T-helper 2 cell treated with Interferon-gamma antibody and Interleukin-4, amounts not matched to agents 100 ng/mL and 5 ng/mL, for 36 hours (primary cell): ENCODE data around the gene MAP3K5. TPM values are rescaled to one million over a fixed set of nuclear protein-coding genes. Genes with fewer than 3 reads are reported as not detected.
"Not testable (repeated sequence)": the region's sequence is repeated elsewhere in the genome, so short reads cannot be mapped to it uniquely, and the experiment has no call there.

Source experiments
- intact Hi-C: fragments of 100-400 bp; cut with micrococcal nuclease; formaldehyde crosslinking; loops from one replicate; pipeline ENCODE4 v1.15.1; 2023
- total RNA-seq: library from RNA; stranded (reverse); gene quantifications from 2 replicates; pipeline ENCODE4 v1.2.3, GENCODE V29; 2022

The MAP3K5 gene, protein sequence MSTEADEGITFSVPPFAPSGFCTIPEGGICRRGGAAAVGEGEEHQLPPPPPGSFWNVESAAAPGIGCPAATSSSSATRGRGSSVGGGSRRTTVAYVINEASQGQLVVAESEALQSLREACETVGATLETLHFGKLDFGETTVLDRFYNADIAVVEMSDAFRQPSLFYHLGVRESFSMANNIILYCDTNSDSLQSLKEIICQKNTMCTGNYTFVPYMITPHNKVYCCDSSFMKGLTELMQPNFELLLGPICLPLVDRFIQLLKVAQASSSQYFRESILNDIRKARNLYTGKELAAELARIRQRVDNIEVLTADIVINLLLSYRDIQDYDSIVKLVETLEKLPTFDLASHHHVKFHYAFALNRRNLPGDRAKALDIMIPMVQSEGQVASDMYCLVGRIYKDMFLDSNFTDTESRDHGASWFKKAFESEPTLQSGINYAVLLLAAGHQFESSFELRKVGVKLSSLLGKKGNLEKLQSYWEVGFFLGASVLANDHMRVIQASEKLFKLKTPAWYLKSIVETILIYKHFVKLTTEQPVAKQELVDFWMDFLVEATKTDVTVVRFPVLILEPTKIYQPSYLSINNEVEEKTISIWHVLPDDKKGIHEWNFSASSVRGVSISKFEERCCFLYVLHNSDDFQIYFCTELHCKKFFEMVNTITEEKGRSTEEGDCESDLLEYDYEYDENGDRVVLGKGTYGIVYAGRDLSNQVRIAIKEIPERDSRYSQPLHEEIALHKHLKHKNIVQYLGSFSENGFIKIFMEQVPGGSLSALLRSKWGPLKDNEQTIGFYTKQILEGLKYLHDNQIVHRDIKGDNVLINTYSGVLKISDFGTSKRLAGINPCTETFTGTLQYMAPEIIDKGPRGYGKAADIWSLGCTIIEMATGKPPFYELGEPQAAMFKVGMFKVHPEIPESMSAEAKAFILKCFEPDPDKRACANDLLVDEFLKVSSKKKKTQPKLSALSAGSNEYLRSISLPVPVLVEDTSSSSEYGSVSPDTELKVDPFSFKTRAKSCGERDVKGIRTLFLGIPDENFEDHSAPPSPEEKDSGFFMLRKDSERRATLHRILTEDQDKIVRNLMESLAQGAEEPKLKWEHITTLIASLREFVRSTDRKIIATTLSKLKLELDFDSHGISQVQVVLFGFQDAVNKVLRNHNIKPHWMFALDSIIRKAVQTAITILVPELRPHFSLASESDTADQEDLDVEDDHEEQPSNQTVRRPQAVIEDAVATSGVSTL (N-terminal part only)
- 24.0 and 24.4 TPM in 2 replicates for total RNA-seq

DNA sequence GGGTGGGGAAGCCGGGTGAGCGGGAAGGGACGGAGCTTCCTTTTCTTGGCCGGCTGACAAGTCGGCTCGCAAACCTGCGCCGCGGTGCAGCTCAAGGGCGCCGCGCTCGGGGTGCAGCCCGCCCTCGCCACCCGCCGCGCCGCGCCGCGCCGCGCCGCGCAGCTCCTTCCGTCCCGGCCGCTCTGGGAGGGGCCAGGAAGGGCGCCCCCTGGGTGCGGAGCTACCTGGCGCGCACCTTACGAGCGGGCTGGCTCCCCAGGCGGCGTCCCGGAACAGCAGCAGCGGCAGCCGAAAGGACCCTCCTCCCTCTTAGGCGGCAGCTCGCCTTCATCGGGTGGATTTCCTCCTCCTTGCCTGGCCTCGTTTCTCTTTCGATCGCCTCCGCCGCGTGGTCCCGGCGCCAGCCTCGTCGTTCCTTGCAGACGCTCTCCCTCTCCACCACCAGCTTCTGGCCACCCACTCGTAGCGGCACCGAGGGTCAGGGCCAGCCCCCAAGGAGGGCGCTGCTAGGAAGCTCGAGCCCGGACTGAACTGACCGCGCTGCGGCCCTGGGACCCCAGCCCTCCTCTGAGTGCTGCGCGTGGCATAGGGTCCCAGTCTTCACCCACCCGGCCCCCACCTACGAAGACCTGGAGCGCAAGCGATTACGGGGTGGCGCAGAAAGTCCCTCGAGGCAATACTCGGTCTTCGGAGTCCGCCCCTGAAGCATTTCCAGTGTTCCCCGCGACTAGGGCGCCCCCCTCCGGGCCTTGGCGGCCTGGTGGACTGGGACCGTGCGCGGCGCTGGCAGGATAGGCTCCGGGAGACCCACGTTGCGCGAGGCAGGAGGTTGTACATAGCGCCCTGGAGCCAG lies at the start of gene MAP3K5:
TSS of gene MAP3K5 (minus strand) at position 68 of the 853 bp plus-strand sequence. CDS start 320 bp downstream, outside the sequence.
- intact Hi-C loops = loop anchor here (1.0 to 10.0 kb wide), 8 partner anchors 30 to 508 kb away; partner anchors contain the start of genes BCLAF1, IFNGR1 and PEX7

DNA sequence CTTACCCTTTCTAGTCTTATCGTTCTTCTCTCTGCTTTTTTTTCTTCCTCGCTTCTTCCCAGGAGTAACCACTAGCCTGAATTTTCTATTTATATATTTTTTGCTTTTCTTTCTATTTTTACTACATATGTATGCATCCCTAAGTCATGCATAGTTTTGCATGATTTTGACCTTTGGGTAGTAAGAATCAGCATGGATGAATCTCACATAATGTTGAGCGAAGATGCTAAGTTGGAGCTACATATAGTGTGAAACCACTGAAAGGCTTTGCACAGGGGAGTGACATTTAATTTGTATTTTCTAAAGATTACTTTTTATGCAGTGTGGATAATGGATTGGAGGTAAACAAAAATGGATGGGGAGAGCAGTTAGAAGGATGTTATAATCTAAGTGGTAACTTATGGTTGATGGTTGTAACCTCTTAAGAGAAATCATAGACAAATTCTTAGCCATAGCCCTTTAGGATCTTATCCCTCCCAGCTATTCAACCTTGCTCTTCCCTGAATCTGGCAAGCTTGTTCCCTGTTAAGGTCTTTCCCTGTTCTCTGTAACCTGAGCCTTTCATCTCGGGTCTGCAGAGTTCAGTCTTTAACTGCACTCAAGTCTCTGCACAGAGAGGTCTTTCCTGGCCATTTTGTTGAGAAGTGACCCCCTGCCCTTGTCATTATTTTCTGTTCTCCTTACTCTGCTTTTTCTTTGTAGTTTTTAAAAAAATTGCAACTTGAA lies 48.2 kb upstream of the MAP3K5 start:
- intact Hi-C loops = no loop called here

DNA sequence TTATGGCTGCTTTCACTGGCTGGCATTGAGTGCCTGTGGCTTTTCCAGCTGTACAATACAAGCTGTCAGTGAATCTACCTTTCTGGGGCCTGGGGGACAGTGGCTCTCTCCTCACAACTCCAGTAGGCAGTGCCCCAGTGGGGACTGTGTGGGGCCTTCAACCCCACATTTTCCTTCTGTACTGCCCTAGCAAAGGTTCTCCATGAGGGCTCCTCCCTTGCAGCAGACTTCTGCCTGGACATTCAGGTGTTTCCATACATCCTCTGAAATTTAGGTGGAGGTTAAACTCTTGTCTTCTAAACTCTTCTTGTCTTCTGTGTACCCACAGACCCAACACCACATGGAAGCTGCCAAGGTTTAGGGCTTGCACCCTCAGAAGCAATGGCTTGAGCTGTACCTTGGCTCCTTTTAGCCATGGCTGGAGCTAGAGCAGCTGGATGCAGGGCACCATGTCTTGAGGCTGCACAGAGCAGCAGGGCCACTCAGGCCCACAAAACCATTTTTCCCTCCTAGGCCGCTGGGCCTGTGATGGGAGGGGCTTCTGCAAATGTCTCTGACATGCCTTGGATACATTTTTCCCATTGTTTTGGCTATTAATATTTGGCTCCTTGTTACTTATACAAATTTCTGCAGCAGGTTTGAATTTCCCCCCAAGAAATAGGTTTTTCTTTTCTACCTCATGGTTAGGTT lies 39.7 kb upstream of the MAP3K5 start:
- intact Hi-C loops = no loop called here

DNA sequence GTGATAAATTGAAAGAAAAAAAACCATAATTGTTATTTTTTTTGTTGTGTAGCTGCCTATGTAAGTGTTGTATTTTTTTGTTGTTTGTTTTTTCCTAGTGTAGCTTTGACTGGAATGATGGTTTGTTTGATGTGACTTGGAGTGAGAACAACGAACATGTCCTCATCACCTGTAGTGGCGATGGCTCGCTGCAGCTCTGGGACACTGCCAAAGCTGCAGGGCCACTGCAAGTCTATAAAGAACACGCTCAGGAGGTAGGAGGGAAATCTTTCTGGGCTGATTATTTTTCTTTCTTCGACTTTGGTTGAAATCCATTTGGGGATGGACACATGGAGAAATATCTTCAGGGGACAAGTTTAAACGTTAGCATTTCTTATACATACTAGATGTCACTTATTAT lies 33.9 kb upstream of the MAP3K5 start:
- intact Hi-C loops = loop anchor here (10.0 kb wide), 1 partner anchor 389 kb away; the partner anchor contains the start of gene IFNGR1

DNA sequence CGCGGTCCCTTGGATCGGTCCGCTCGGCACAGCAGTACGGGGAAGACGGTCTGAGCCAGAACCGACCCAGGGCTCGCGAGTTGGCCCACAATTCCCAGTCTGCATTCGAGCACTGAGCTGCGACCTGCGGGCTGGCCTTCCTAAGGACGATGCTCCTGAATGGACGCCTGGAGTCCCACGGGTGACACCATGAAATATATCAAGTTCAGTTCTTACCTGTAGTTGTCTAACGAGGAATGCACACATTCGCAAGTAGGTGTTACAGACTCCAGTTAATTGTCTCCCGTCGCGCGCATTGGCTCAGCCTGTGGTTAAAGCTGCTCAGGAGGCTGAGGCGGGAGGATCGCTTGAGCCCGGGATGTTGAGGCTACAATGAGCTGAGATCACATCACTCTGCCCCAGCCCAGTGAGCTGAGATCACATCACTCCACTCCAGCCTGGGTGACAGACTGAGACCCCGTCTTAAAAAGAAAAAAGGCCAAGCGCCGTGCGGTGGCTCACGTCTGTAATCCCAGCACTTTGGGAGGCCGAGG lies 30.9 kb upstream of the MAP3K5 start:
- intact Hi-C loops = loop anchor here (2.0 to 10.0 kb wide), 2 partner anchors 392 to 534 kb away; partner anchors contain the start of genes BCLAF1 and IFNGR1

DNA sequence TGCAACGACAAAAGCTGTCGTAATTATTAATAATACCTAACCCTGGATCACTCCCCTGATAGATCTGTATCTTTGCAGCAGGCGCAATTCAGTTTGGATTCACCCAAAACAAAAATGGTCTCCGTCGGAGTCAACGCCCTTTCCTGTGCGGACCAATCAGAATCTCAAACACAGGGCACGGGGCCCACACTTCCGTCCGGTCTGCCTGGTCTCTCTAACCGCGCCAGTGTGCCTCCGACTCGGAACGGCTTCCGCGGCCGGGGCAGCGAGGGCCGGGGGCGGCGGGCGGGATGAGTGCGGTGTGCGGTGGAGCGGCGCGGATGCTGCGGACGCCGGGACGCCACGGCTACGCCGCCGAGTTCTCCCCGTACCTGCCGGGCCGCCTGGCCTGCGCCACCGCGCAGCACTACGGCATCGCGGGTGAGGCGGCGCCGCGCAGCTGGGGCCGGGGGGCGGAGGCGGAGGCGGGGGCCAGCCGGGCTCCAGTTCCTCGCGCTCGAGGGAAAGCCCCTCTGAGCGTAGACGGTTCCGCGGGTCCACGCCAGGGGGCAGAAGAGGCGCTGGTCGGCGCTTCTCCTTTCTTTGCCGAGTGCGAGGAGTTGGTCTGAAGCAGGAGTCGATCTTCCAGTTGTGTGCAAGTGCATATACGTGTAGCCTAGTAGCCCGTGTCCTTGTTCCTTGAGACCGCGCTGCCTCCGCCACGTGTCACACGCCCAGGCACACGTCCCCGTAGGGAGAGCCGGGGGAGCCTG lies 30.3 kb upstream of the MAP3K5 start, which contains the start of gene PEX7:
TSS of gene PEX7 (plus strand) at position 217 of the 752 bp plus-strand sequence. CDS start at position 291, 74 bp downstream.
- intact Hi-C loops = loop anchor here (1.0 to 10.0 kb wide), 4 partner anchors 29 to 534 kb away; partner anchors contain the start of genes BCLAF1 and IFNGR1

DNA sequence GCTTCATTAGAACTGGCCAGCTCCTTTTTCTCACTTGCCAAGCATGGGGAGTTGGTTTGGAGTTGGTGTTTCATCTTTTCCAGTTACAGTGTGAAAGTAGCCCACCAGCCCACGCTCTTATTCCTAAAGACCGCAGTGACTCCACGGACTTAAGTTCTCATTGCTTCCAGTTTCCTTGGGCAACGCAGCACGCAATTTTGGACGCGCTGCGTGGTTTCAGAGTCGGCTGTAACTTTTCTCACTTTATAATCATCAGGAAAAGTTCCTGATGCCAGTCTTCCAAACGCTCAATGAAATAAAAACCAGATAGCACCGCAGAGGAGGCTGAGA lies 29.7 kb upstream of the MAP3K5 start:
- intact Hi-C loops = loop anchor here (1.0 to 10.0 kb wide), 4 partner anchors 29 to 533 kb away; partner anchors contain the start of genes BCLAF1 and IFNGR1

DNA sequence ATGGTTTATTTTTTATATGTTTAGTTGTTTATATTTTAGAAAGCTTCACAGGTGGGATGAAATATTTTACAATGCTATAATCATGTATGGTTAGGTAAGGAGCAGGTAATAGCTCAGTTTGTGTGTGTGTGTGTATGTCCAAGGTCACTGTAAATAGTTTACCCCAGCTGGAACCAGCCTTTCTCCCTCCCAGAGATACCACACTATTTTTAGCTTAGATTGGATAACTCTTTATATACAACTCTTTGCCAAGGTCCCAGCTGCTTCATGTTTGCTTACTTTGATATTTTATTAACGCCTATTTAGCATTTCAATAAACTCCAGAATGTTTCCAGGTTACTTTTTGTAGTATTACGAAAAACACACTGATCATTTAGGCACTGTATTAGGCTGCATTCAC lies 28.3 kb upstream of the MAP3K5 start:
- intact Hi-C loops = loop anchor here (10.0 kb wide), 1 partner anchor 394 kb away; the partner anchor contains the start of gene IFNGR1

DNA sequence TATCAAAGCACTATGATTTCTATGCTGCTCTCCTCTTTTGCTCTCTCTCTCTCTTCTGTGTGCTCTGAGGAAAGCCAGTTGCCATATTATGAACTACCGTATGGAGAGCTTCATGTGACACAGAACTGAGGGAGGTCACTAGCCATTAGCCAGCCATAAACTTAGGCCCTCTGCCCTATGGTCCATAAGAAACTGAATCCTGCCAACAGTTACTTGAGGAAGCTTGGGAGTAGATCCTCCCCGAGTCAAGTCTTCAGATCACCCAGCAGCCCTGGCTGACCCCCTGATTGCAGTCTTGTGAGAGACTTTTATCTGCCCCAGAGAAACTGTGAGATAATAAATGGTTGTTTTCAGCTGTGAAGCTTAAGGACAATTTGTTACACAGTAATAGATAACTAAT lies 24.4 kb upstream of the MAP3K5 start:
- intact Hi-C loops = no loop called here

DNA sequence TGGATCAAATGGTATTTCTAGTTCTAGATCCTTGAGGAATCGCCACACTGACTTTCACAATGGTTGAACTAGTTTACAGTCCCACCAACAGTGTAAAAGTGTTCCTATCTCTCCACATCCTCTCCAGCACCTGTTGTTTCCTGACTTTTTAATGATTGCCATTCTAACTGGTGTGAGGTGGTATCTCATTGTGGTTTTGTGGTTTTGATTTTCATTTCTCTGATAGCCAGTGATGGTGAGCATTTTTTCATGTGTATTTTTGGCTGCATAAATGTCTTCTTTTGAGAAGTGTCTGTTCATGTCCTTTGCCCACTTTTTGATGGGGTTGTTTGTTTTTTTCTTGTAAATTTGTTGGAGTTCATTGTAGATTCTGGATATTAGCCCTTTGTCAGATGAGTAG lies 23.3 kb upstream of the MAP3K5 start:
- intact Hi-C loops = not testable (repeated sequence)

DNA sequence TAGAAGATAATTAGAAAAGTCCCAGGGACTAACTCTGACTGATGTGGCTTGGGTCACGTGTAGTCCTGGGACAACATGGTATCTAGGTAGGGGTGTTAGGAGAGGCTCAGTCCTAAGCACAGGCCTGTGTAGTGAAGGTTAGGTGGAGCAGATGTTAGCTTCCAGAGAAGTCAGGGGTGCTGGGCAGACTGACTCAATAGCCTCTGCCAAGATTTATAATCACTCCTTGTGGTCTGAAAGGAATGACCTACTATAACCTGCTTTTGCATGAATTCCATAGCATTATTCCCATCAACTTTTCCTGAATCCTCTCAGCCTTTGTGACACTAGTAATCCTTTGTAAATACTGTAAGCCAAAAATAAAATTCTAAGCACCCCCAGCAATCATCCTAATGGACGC lies 19.9 kb upstream of the MAP3K5 start:
- intact Hi-C loops = no loop called here

DNA sequence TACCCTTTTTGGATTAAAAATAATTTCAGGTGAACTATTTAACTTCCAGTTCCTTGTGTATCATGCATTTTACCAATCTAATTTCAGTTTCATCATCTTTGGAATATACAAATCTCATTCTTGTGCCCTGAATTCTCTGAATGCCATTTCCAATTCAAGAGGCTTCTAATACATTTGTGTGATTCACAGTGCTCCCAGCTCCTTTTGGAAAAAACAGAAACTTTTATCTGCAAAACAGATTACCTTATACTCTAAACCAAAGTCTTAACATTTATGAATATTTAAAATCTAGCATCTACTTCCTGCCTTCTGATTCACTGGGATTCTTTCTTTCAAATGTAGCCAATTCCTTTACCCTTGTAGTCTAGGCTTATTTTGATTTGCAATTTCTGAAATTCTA lies 19.0 kb upstream of the MAP3K5 start:
- intact Hi-C loops = no loop called here

DNA sequence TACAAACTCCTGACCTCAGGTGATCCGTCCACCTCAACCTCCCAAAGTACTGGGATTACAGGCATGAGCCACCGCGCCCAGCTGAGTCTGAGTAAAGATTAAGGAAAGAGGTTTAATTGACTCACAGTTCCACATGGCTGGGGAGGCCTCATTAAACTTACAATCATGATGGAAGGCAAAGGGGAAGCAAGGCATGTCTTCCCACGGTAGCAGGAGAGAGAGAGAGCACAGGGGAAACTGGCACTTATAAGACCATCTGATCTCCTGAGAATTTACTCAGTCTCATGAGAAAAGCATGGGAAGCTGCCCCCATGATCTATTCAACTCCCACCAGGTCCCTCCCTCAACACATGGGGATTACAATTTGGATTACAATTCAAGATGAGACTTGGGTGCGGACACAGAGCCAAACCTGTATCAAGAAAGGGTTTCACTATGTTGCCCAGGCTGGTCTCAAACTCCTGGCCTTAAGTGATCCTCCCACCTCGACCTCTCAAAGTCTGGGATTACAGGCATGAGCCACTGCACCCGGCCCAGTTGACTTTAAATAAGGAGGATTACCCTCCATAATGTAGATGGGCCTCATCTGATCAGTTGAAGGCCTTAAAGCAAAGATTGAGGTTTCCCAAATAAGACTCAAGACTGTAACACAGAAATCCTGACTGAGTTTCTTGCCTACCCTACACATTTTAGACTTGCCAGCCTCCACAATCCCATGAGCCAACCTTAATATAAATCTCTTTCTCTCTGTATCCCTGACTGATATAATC lies 17.0 kb upstream of the MAP3K5 start:
- intact Hi-C loops = no loop called here

DNA sequence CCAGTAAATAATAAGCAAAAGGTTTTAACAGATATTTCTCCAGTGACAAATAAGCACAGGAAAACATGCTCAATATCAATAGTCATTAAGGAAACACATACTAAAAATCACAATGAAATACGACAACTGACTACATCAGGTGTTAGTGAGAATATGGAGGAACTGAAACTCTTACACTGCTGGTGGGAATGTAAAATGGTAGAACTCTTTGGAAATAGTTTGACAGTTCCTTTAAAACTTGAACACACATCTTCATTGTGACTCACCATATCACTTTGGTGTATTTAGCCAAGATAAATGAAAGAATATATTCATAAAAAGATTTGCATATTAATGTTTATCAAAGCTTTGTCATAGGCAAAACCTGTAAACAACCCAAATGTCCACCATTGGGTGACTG lies 11.3 kb upstream of the MAP3K5 start:
- intact Hi-C loops = no loop called here

DNA sequence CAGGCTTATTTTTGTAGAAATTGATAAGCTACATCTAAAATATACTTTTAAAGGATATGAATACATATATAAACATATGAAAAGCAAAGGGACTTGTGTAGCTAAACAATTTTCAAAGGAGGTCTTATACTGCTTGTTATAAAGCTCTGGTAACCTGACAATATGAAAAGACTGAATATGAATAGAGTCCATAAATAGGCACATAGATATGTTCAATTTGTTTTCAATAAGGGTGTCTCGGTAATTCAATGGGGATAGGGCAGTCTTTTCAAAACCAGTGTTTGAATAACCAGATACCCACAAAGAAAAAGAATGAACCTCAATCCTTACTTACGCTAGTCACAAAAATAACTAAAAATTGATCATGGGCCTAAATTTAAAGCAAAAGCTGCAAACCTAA lies 9.3 kb upstream of the MAP3K5 start:
- intact Hi-C loops = no loop called here

DNA sequence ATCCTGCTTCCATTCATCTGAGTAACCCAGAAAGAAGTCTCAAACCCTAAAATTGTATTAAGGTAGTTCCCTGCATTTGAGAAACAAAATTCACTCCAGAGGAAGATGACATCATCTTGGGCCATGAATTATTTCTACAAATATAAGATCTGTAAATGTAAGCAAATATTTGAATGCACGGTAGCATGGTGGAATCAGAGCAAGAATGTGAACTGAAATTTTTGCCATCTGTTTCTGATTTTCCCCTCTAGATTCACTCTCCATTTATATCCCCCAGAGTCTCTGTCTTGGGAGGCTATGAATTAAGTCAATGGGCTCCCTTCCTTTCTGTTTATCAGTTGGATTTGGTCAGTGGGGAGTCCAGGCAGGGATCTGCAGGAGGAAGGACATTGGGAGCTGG lies 5.8 kb upstream of the MAP3K5 start:
- intact Hi-C loops = loop anchor here (10.0 kb wide), 1 partner anchor 513 kb away; the partner anchor contains the start of gene BCLAF1

DNA sequence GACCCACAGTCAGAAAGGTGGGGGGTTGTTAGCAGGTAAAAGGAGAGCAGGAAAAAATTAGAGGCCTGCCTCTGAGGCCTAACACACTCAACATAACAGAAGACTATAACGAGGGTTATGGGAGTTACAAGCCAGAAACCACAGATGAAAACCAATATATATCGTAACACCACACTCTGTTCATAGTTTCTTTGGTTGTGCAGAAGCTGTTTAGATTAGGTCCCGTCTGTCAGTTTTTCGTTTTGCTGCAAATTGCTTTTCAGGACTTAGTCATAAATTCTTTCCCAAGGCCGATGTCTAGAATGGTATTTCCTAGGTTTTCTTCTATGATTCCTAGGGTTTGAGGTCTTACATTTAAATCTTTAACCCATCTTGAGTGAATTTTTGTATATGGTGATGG lies 3.7 kb upstream of the MAP3K5 start:
- intact Hi-C loops = loop anchor here (10.0 kb wide), 1 partner anchor 511 kb away; the partner anchor contains the start of gene BCLAF1
